Measurements from ENCODE around the gene SP8. TPM values are rescaled to one million over a fixed set of nuclear protein-coding genes. Genes with fewer than 3 reads are reported as not detected.

SP8 gene
- total RNA-seq, 1 experiment from 2014 or later: 0.76 TPM

GRCh38 chr7:20747001-20747400 is 39.7 kb downstream of the SP8 start:
- DNase-seq (ENCODE audit: low read depth, low spot score) (no peak), ATAC-seq (no peak)
- intact Hi-C loops (cut with micrococcal nuclease): no loop called here
- no peak overlapping the region for H2AFZ ChIP-seq (ENCODE audit: low read depth, low read length, poor library complexity, severe bottlenecking)
- no peak for TF ChIP-seq REST (IDR thresholded peaks at IDR 0.05; ENCODE audit: low read depth)
- TF ChIP-seq ATF3 (IDR thresholded peaks at IDR 0.05): no peak
- TF ChIP-seq CBX3 (IDR thresholded peaks at IDR 0.05; ENCODE audit: low read depth): no peak
- no peak for TF ChIP-seq ZFX (IDR thresholded peaks at IDR 0.05)
- TF ChIP-seq RAD21 (IDR thresholded peaks at IDR 0.05; ENCODE audit: low read depth): no peak
- TF ChIP-seq FOSL1 (IDR thresholded peaks at IDR 0.05; ENCODE audit: low read depth): no peak
- no peak for TF ChIP-seq JUND (IDR thresholded peaks at IDR 0.05)
- no peak for TF ChIP-seq POLR2AphosphoS5 (IDR thresholded peaks at IDR 0.05; ENCODE audit: low read depth, low read length)
- TF ChIP-seq SIN3A (IDR thresholded peaks at IDR 0.05; ENCODE audit: low read depth): no peak
- TF ChIP-seq CTCF (IDR thresholded peaks at IDR 0.05 in 2 of 3, conservative IDR thresholded peaks at IDR 0.05 in 1 of 3; ENCODE audit: borderline replicate concordance in 1 of 3, insufficient read depth in 1 of 3, low read depth in 2 of 3, low read length in 2 of 3): no peak
- TF ChIP-seq TCF7L2 (IDR thresholded peaks at IDR 0.05; ENCODE audit: borderline replicate concordance, extremely low read depth, insufficient read depth, insufficient read length): no peak
- TF ChIP-seq ELF1 (IDR thresholded peaks at IDR 0.05; ENCODE audit: borderline replicate concordance, low read depth): no peak
- TF ChIP-seq SRF (IDR thresholded peaks at IDR 0.05; ENCODE audit: low read depth): no peak
- no peak for TF ChIP-seq EZH2phosphoT487 (IDR thresholded peaks at IDR 0.05; ENCODE audit: borderline replicate concordance)
- TF ChIP-seq SP1 (IDR thresholded peaks at IDR 0.05; ENCODE audit: low read depth): no peak
- TF ChIP-seq EZH2 (IDR thresholded peaks at IDR 0.05): no peak
- TF ChIP-seq ZNF274 (IDR thresholded peaks at IDR 0.05; ENCODE audit: low read depth, low read length): no peak
- TF ChIP-seq MAX (IDR thresholded peaks at IDR 0.05): no peak
- peaks cover 0 to 6% of the 10 kb centered on the region in 2 experiments; a peak in 1 of 4 replicates for H3K4me1 ChIP-seq (ENCODE audit: control insufficient read depth in 1 of 2, insufficient read depth in 2 of 2, low read length in 2 of 2)
- no peaks in the 10 kb centered on the region for H4K20me1 ChIP-seq (ENCODE audit: insufficient read depth)
- H3K79me2 ChIP-seq (ENCODE audit: insufficient read depth, low read length): no peaks in the 10 kb centered on the region
- no peaks in the 10 kb centered on the region for H3K36me3 ChIP-seq (ENCODE audit: control insufficient read depth in 1 of 2, insufficient read depth in 2 of 2, low read length in 2 of 2)
- no peaks in the 10 kb centered on the region for H3K9me3 ChIP-seq (ENCODE audit: control insufficient read depth in 1 of 2, insufficient read depth in 1 of 2, low read depth in 1 of 2, low read length in 2 of 2)
- H3K4me3 ChIP-seq (replicated peaks in 1 of 2; ENCODE audit: low read depth in 1 of 2, low read length in 2 of 2): no peak overlapping the region
- no peak overlapping the region for H3K27ac ChIP-seq (ENCODE audit: low read depth, low read length)
- H3K4me2 ChIP-seq (ENCODE audit: low read length): no peak overlapping the region
- RAD21 ChIA-PET (ENCODE audit: low non-redundant PET in 1 of 2, low total read pairs in 2 of 2, uncharacterized antibody in 2 of 2, unreplicated experiment in 2 of 2): no interaction called here
- H3K9ac ChIP-seq (ENCODE audit: low read length): no peak overlapping the region
- POLR2A ChIA-PET: no interaction called here
- H3K27me3 ChIP-seq (ENCODE audit: insufficient read depth, low read length): no peaks in the 10 kb centered on the region
- no TSS peak for BruUV-seq (replicated peaks)
- no peaks in the 10 kb centered on the region for H3K9me2 ChIP-seq (ENCODE audit: insufficient read depth)
- CTCF ChIA-PET: no interaction called here

Measured in HCT116 (cell line).